Uterus (tissue), 2 donors: ENCODE measurements around the gene BTBD9.

Experiments used
- POLR2A ChIP-seq, 2 donors: fragments of 450-650 bp; IDR thresholded peaks; one replicate each; pipeline ENCODE4 v1.6.1; 2016; ENCODE audit warnings: antibody characterized with exemption in 2 of 2, mild to moderate bottlenecking in 1 of 2, moderate library complexity in 1 of 2
- TF ChIP-seq, protein P1 (sequence below), 4 experiments: fragments of 200-600 bp in 2 of 4; fragments of 450-650 bp in 2 of 4; sonication (generic) in 2 of 4; IDR thresholded peaks; one replicate each; pipeline ENCODE4 v1.5.1; 2016 to 2019; ENCODE audit warnings: antibody characterized with exemption in 4 of 4, mild to moderate bottlenecking in 2 of 4, moderate library complexity in 1 of 4

DNA sequence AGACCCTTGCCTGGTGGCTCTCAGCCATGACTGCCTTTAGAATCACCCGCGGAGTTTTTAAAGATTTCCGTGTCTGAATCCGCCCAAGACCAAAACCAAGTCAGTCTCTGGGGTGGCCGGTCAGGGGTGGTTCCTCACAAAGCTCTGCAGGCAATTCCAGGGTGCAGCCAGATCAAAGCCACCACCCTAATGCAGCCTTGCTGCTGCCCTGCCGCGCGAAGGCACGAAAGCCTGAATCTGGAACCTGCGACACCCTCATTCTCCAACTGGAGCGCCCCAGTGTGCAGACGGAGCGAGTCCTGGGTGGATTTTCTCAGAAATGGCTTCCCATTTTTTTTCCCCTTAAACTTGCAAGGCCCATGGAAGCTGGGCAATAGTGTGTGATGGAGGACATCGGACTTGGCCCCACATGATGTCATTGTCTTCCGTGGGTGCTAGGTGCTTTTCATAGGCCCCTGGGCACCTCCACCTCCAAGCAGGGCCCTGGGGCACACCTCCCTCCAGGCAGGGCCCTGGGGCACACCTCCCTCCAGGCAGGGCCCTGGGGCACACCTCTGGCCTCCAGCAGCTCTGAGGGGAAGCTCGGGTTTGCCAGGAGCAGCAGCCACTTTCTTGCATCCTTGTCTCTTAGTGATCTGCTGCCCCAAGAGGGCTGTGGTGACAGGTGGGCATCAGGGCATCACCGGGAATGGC, 477.1 kb downstream of the BTBD9 start:
- TF ChIP-seq, protein P1, sequence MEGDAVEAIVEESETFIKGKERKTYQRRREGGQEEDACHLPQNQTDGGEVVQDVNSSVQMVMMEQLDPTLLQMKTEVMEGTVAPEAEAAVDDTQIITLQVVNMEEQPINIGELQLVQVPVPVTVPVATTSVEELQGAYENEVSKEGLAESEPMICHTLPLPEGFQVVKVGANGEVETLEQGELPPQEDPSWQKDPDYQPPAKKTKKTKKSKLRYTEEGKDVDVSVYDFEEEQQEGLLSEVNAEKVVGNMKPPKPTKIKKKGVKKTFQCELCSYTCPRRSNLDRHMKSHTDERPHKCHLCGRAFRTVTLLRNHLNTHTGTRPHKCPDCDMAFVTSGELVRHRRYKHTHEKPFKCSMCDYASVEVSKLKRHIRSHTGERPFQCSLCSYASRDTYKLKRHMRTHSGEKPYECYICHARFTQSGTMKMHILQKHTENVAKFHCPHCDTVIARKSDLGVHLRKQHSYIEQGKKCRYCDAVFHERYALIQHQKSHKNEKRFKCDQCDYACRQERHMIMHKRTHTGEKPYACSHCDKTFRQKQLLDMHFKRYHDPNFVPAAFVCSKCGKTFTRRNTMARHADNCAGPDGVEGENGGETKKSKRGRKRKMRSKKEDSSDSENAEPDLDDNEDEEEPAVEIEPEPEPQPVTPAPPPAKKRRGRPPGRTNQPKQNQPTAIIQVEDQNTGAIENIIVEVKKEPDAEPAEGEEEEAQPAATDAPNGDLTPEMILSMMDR (IDR thresholded peaks at IDR 0.05) = no peak
- no peak for TF ChIP-seq POLR2A (IDR thresholded peaks at IDR 0.05)
